Coronary artery (tissue), 2 donors: ENCODE measurements around the gene CXXC5.

ENCODE experiments used
- DNase-seq: peaks from one replicate; pipeline ENCODE4 v3.0.0-alpha.2; 2017; ENCODE audit warnings: low spot score
- H3K27ac ChIP-seq, 2 donors: fragments of 200-600 bp; sonication (generic); one replicate each; pipeline ENCODE4 v1.5.1; 2016 to 2019
- H3K4me3 ChIP-seq: fragments of 200-600 bp; sonication (generic); 2 replicates; pipeline ENCODE4 v1.5.1; 2016; ENCODE audit warnings: mild to moderate bottlenecking, moderate library complexity
- TF ChIP-seq, protein P1 (sequence below): fragments of 200-600 bp; sonication (generic); IDR thresholded peaks from one replicate; pipeline ENCODE4 v1.5.1; 2019; ENCODE audit warnings: antibody characterized with exemption

Gene CXXC5

DNA sequence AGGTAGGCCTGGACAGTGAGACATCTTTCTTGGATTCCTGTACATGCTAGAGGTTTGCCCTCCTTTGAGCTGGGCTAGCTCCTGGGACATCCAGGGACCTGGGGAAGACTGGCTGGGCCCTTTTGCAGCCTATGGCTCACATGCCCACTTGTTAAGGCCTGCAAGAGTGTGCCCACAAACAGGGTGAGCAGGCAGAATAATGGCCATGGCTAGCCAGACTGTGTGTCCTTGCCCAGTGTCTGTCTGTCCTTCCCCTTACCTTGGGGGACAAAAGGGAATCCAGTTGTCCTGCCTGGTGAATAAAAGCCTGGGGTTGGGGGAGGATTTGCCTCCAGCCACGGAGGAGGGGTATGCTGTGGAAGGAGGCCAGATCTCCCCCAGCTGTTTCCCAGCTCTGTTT, 13.0 kb upstream of the CXXC5 start:
- Histone ChIP-seq H3K4me3 (no peak overlapping the region), H3K27ac (peak overlapping the region in 1 of 2 donors; percentile 91)
- TF ChIP-seq, protein P1, sequence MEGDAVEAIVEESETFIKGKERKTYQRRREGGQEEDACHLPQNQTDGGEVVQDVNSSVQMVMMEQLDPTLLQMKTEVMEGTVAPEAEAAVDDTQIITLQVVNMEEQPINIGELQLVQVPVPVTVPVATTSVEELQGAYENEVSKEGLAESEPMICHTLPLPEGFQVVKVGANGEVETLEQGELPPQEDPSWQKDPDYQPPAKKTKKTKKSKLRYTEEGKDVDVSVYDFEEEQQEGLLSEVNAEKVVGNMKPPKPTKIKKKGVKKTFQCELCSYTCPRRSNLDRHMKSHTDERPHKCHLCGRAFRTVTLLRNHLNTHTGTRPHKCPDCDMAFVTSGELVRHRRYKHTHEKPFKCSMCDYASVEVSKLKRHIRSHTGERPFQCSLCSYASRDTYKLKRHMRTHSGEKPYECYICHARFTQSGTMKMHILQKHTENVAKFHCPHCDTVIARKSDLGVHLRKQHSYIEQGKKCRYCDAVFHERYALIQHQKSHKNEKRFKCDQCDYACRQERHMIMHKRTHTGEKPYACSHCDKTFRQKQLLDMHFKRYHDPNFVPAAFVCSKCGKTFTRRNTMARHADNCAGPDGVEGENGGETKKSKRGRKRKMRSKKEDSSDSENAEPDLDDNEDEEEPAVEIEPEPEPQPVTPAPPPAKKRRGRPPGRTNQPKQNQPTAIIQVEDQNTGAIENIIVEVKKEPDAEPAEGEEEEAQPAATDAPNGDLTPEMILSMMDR = no peak
- DNase-seq = no peak

DNA sequence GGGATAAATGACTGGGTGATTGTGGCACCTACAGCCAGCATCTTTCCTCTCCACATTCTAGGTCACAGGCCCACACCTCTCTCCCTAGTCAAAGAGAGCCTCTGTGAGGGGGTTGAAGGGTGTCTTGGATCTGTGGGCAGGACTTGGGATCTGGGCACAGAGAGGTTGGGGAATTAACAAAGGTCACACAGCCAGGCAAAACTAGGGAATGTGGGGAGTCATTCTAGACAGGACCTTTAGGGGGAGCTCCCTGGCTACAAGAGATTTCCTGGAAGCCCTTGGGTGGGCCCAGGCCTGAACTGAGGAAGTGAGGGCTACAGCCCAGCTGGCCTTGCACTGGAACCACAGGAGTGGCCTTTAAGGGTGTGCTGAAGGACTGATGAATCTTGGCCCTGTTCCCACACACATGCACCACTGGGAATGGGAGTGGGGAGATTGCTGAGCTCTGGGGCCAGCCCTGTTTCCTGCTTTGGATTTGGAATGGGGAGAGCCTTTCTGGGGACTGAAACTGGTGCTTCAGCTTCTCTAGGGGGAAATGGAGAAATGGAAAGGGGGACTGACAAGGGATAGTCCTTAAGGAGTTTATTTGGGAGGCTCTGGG, 12.4 kb upstream of the CXXC5 start:
- peak; percentile 88 for DNase-seq
- H3K4me3 ChIP-seq = no peak overlapping the region
- TF ChIP-seq, protein P1 = peak; percentile 32
- peak overlapping the region in 1 of 2 donors; percentile 91 for H3K27ac ChIP-seq

DNA sequence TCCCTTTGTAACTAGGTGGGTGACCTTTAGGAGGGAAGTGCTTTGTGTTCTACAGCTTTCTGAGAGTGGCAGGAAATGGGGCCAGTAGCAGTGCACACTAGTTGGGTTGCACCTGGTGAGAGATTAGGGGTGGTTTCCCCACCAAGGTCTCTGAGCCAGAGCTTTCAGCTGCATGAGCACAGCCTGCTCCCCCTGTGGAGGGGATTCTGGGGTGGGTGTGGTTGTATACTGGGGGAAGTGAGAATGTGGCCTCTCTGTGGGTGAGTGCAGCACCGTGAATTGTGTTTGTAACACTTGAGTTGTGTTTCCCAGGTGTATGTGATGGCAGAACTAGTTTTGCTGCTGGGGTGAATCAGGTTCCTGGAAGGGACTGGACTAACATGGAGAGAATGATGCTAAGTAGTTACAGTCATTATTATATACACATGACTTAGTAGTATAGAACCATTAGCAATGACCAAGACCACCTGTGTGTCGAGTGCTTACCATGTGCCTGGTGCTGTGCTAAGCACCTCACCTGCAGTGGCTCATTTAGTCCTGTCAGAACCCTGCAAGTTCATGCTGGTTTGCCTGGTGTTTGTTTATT, 11.8 kb upstream of the CXXC5 start:
- Histone ChIP-seq H3K27ac (peak overlapping the region in 1 of 2 donors; percentile 91), H3K4me3 (peak overlapping the region; percentile 74)
- TF ChIP-seq, protein P1 = no peak
- peak; percentile 73 for DNase-seq

DNA sequence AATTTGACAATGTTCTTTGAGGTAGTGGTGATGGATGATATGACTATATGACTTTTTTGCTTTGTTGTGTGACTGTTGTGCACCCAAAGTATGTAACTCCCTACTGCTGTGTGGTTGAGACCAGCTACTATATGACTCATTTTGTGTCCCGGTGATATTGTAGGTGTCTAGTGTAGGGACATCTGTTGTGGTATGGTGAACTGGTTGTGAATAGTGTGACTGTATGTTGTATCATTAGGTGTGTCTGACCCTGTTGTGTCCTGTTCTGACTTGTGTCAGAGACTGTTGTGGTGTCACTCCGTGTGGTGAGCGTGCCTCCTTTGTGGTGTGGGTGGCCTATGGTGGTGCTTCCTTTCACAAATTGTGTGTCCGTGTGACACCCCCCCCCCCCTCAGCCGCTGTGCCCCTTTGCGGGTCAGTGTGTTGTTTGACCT, 11.2 kb upstream of the CXXC5 start:
- DNase-seq = no peak
- Histone ChIP-seq H3K4me3 (peak overlapping the region; percentile 74), H3K27ac (peak overlapping the region; percentile 84 to 91)
- TF ChIP-seq, protein P1 = no peak

DNA sequence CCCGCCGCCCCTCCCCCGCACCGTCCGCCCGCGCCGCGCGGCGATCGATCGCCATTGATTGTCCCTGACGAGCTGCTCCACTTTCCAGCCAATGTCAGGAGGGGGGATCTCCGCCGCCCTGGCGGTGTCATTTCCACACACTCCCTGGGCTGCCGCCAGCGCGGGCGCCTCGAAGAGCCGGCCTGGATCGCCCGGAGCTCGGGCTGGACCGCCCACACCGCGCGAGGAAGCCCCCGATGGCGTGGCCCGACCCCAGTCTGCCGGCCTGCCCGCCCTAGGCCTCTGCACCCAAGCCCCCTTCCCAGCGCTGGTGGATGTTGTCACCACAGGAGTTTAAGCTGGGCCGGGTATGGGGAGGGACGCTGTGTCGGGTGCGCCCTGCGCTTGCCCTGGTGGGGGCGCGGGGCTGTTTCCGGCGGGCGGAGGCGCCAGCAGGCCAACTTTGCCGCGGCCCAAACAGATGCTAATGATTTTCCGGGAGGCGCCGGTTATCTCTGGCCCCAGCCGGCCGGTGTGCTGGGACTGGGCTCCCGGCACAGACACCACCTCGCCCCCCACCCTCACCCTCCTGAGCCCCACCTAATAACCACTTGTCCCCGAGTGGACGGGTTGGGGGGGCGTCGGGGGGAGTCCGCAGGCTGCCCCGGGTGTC, 10.6 kb upstream of the CXXC5 start:
- peak; percentile 93 for DNase-seq
- TF ChIP-seq, protein P1 = peak; percentile 13
- Histone ChIP-seq H3K4me3 (peak overlapping the region; percentile 74), H3K27ac (peak overlapping the region; percentile 84 to 91)

DNA sequence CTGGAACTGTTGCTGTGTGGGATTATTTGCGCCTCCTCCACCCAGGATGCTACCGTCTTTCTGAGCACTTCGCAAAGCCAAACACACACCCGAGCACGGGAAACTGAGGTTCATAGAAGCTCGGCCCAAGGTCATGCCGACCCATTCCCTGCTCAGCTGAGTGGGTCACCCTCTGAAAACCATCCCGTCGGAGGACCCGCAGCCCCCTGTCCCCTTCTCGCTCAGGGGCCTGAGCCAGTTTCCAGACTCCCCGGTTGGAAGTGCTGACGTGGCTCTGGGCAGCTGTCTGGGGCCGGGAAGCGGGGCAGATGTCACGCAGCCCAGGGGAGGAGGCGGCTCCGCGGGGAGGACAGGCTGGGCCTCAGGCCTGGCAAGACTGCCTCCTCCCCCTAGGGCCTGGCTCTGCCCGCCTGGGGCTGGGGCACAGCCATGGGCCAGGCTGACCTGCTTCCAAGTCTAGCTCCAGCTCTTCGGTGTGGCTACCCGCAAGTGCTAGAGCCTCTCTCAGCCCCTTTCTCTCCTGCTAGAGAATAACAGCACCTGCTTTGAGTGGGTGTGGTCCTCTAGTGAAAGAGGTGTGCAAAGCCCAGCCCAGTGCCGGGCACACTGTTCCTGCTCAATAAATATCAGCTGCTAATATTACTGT, 9.9 kb upstream of the CXXC5 start:
- H3K4me3 ChIP-seq = peak overlapping the region; percentile 74
- TF ChIP-seq, protein P1 = no peak
- DNase-seq = peak; percentile 92
- H3K27ac ChIP-seq = peak overlapping the region; percentile 84 to 91
